ENCODE results near the gene MCOLN1. TPM values are rescaled to one million over a fixed set of nuclear protein-coding genes. Genes with fewer than 3 reads are reported as not detected.

Gene MCOLN1
- total RNA-seq, 1 experiment from 2014 or later: 15.7 TPM

DNA sequence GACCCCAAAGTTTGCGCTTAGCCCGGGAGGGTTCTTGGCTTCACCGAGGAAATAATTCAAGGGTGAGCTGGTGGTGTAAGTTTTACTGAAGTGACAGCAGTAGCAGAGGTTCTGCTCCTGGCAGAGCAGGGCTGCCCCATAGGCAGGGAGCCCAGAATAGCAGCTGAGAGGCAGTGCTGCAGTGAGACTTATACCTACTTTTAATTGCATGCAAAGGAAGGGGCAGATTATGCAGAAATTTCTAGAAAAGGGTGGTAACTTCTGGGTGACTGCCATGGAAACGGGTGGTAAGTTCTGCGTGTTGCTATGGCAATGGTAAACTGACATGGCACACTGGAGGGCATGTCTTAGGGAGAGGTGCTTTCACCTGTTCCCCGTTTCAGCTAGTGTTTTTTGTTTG lies 55.7 kb downstream of the MCOLN1 start:
- Mint-ChIP-seq H3K4me1 (no peaks in the 10 kb centered on the region), H3K27ac (no peak overlapping the region), H3K27me3 (ENCODE audit: low read depth) (peaks cover 58% of the 10 kb centered on the region), H3K4me3 (no peak overlapping the region), H3K9me3 (no peaks in the 10 kb centered on the region), H3K36me3 (ENCODE audit: insufficient read depth in 1 of 3, low read depth in 3 of 3) (no peaks in the 10 kb centered on the region)
- no peak overlapping the region for H4K91ac ChIP-seq (ENCODE audit: insufficient read length, low read depth, low read length)
- no peak overlapping the region for H2BK120ac ChIP-seq (ENCODE audit: low read depth, low read length, poor library complexity, severe bottlenecking)
- DNase-seq: no peak
- no peak overlapping the region for H2BK12ac ChIP-seq (ENCODE audit: insufficient read length, low read depth, low read length)
- no peak overlapping the region for H3K9ac ChIP-seq (ENCODE audit: extremely low read depth, insufficient read length, low read length)
- H2AK5ac ChIP-seq (ENCODE audit: insufficient read length, low read length): no peak overlapping the region
- H2BK20ac ChIP-seq (ENCODE audit: low read depth, low read length, poor library complexity, severe bottlenecking): no peak overlapping the region
- H3K23ac ChIP-seq (ENCODE audit: insufficient read length, low read depth, low read length): no peak overlapping the region
- no peak overlapping the region for H2BK5ac ChIP-seq (ENCODE audit: insufficient read length, low read length)
- H3K4me1 ChIP-seq (ENCODE audit: insufficient read depth, low read length): no peaks in the 10 kb centered on the region
- no peaks in the 10 kb centered on the region for H3K27me3 ChIP-seq (ENCODE audit: insufficient read depth, low read length)
- H3K79me2 ChIP-seq (ENCODE audit: insufficient read depth, low read length): no peaks in the 10 kb centered on the region
- H3K23me2 ChIP-seq (ENCODE audit: insufficient read length, low read depth, low read length, poor library complexity, severe bottlenecking): no peaks in the 10 kb centered on the region
- H3K14ac ChIP-seq (ENCODE audit: insufficient read depth, low read length): no peak overlapping the region
- H3K27ac ChIP-seq (ENCODE audit: insufficient read length, low read depth, low read length): no peak overlapping the region
- no peaks in the 10 kb centered on the region for H4K20me1 ChIP-seq (ENCODE audit: control insufficient read depth, insufficient read depth, insufficient read length)
- H3K4ac ChIP-seq (ENCODE audit: low read depth, low read length): no peak overlapping the region
- no peaks in the 10 kb centered on the region for H3K79me1 ChIP-seq (ENCODE audit: insufficient read depth, low read depth, low read length, poor library complexity, severe bottlenecking)
- H3K9me3 ChIP-seq (ENCODE audit: control insufficient read depth, low read depth, low read length): no peaks in the 10 kb centered on the region
- no peak overlapping the region for H4K5ac ChIP-seq (ENCODE audit: insufficient read length, low read depth, low read length)
- H3K56ac ChIP-seq (ENCODE audit: insufficient read length, low read depth, low read length): no peak overlapping the region
- H3T11ph ChIP-seq (ENCODE audit: low read length): no peak overlapping the region
- H4K8ac ChIP-seq (replicated peaks; ENCODE audit: insufficient read length, low read depth, low read length): no peak overlapping the region
- TF ChIP-seq, protein P1, sequence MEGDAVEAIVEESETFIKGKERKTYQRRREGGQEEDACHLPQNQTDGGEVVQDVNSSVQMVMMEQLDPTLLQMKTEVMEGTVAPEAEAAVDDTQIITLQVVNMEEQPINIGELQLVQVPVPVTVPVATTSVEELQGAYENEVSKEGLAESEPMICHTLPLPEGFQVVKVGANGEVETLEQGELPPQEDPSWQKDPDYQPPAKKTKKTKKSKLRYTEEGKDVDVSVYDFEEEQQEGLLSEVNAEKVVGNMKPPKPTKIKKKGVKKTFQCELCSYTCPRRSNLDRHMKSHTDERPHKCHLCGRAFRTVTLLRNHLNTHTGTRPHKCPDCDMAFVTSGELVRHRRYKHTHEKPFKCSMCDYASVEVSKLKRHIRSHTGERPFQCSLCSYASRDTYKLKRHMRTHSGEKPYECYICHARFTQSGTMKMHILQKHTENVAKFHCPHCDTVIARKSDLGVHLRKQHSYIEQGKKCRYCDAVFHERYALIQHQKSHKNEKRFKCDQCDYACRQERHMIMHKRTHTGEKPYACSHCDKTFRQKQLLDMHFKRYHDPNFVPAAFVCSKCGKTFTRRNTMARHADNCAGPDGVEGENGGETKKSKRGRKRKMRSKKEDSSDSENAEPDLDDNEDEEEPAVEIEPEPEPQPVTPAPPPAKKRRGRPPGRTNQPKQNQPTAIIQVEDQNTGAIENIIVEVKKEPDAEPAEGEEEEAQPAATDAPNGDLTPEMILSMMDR (conservative IDR thresholded peaks at IDR 0.05): no peak
- H2AFZ ChIP-seq (ENCODE audit: low read length): no peak overlapping the region
- WGBS (ENCODE audit: extremely low coverage, insufficient read length, low lambda C conversion rate): no CpG with 5 or more reads among the region's 6 CpGs
- H3K4me2 ChIP-seq (ENCODE audit: insufficient read depth, insufficient read length, low read length): no peak overlapping the region
- H3K18ac ChIP-seq (ENCODE audit: insufficient read length, low read depth, low read length): no peak overlapping the region
- no peak overlapping the region for H2BK15ac ChIP-seq (ENCODE audit: low read depth, low read length)

Data from H9 (cell line).